Gastroesophageal sphincter (tissue), 4 donors: ENCODE measurements around the gene TMA7. TPM values are rescaled to one million over a fixed set of nuclear protein-coding genes. Genes with fewer than 3 reads are reported as not detected.

ENCODE experiments used
- ATAC-seq: fragments of 150-250 bp; one replicate; pipeline ENCODE4 v1.9.1; 2016; ENCODE audit warnings: mild to moderate bottlenecking, moderate library complexity
- H3K27ac ChIP-seq, 4 donors: fragments of 200-600 bp; sonication (generic) in 3 of 4; 1 replicate in 3 of 4; 2 replicates in 1 of 4; pipeline ENCODE4 v1.5.1; 2016 to 2019
- H3K27me3 ChIP-seq: fragments of 200-600 bp; sonication (generic); one replicate; pipeline ENCODE4 v1.5.1; 2019
- H3K36me3 ChIP-seq, 2 donors: fragments of 200-600 bp; sonication (generic); one replicate each; pipeline ENCODE4 v1.5.1; 2019; ENCODE audit warnings: control low read depth in 1 of 2
- H3K4me1 ChIP-seq, 3 donors: fragments of 200-600 bp; sonication (generic); 1 replicate in 2 of 3; 2 replicates in 1 of 3; pipeline ENCODE4 v1.5.1; 2016 to 2019; ENCODE audit warnings: control low read depth in 2 of 3
- H3K4me3 ChIP-seq, 2 donors: fragments of 200-600 bp; sonication (generic); one replicate each; pipeline ENCODE4 v1.5.1; 2019; ENCODE audit warnings: mild to moderate bottlenecking in 1 of 2, moderate library complexity in 1 of 2
- H3K9me3 ChIP-seq, 3 donors: fragments of 200-600 bp; sonication (generic); one replicate each; pipeline ENCODE4 v1.5.1; 2017 to 2019; ENCODE audit warnings: control low read depth in 2 of 3
- EP300 ChIP-seq: sonication (generic); formaldehyde crosslinking; IDR thresholded peaks from one replicate; pipeline ENCODE4 v1.6.1; 2017; ENCODE audit warnings: antibody characterized with exemption, mild to moderate bottlenecking
- POLR2A ChIP-seq, 2 donors: fragments of 450-650 bp; IDR thresholded peaks; one replicate each; pipeline ENCODE4 v1.6.1; 2017; ENCODE audit warnings: antibody characterized with exemption in 2 of 2, mild to moderate bottlenecking in 2 of 2, moderate library complexity in 1 of 2
- POLR2AphosphoS5 ChIP-seq: sonication (generic); formaldehyde crosslinking; IDR thresholded peaks from one replicate; pipeline ENCODE4 v1.6.1; 2017; ENCODE audit warnings: antibody characterized with exemption
- WGBS, 2 donors: methylation state at CpG; one replicate each; pipeline ENCODE4 v1.1.5; 2018; ENCODE audit warnings: low coverage in 1 of 2; 5-methylcytosine and 5-hydroxymethylcytosine counted together
- total RNA-seq, 4 donors: library from RNA; depleted of rRNA; stranded (reverse); fragments of >200 nt; gene quantifications; one replicate each; pipeline ENCODE4 v1.1.0, GENCODE V29; 2016
- TF ChIP-seq, protein P1 (sequence below), 4 experiments: fragments of 200-600 bp in 2 of 4; fragments of 450-650 bp in 2 of 4; sonication (generic) in 1 of 4; IDR thresholded peaks; one replicate each; pipeline ENCODE4 v1.5.1; 2017 to 2019; ENCODE audit warnings: antibody characterized with exemption in 4 of 4, mild to moderate bottlenecking in 2 of 4, moderate library complexity in 2 of 4

TMA7 gene
- total RNA-seq, 4 donors from 2014 or later = 200 to 329 (median 260) TPM

GRCh38 chr3:48428572-48429316, 11.3 kb upstream of the TMA7 start:
- no peaks in the 10 kb centered on the region for H3K27me3 ChIP-seq
- TF ChIP-seq POLR2AphosphoS5 = peak; percentile 78
- TF ChIP-seq, protein P1, sequence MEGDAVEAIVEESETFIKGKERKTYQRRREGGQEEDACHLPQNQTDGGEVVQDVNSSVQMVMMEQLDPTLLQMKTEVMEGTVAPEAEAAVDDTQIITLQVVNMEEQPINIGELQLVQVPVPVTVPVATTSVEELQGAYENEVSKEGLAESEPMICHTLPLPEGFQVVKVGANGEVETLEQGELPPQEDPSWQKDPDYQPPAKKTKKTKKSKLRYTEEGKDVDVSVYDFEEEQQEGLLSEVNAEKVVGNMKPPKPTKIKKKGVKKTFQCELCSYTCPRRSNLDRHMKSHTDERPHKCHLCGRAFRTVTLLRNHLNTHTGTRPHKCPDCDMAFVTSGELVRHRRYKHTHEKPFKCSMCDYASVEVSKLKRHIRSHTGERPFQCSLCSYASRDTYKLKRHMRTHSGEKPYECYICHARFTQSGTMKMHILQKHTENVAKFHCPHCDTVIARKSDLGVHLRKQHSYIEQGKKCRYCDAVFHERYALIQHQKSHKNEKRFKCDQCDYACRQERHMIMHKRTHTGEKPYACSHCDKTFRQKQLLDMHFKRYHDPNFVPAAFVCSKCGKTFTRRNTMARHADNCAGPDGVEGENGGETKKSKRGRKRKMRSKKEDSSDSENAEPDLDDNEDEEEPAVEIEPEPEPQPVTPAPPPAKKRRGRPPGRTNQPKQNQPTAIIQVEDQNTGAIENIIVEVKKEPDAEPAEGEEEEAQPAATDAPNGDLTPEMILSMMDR (IDR thresholded peaks at IDR 0.05) = no peak
- peak; percentile 74 to 92 for TF ChIP-seq POLR2A (IDR thresholded peaks at IDR 0.05)
- TF ChIP-seq EP300 = no peak
- H3K4me3 ChIP-seq = peak overlapping the region; percentile 74 to 97
- H3K27ac ChIP-seq = peak overlapping the region; percentile 88 to 99 (median 97)
- no peaks in the 10 kb centered on the region for H3K9me3 ChIP-seq
- H3K36me3 ChIP-seq = peaks cover 0 to 19% of the 10 kb centered on the region in 2 donors
- WGBS, 2 donors = no CpG with 5 or more reads among the region's 60 CpGs
- peaks cover 4 to 78% (median 49%) of the 10 kb centered on the region in 3 donors for H3K4me1 ChIP-seq
- ATAC-seq = peak; percentile 29

DNA sequence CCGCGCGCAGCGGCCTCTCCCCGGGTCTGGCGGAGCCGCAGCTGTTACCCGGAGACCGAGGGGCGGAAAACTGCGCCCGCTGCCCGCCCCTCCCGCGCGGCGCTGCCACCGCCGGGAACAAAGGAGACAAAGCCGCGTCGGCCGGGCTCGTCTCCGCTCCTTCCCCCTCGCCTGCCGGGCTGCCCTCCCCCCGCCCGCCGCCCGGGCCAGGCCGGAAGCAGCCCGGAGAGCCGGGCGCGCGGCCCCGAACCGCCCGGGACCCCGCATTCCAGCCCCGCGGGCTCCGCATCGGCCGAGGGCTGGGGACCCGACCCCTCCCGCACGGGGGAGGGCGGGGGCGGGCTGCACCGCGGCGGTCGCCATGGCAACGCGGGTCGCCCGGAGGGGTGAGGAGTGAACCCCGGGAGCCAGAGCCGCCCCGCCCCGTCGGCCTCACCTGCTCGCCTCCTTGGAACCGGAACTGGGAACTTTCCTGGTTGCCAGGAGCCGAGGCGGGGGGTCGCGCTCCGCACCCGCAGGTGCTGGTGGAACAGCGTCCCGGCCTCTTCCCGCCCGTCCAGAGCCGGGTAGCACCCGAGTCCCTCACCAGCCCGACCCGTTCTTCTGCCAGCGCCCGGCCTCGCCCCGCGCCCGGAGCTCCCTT, 10.6 kb upstream of the TMA7 start:
- H3K27me3 ChIP-seq = no peaks in the 10 kb centered on the region
- 0% methylated on average over 2 of the region's 86 CpGs; no CpG with 5 or more reads in 1 of the 2 donors for WGBS, 2 donors
- peak overlapping the region; percentile 88 to 99 (median 97) for H3K27ac ChIP-seq
- ATAC-seq = peak; percentile 63
- peak overlapping the region; percentile 74 to 97 for H3K4me3 ChIP-seq
- TF ChIP-seq, protein P1 (IDR thresholded peaks at IDR 0.05) = no peak
- TF ChIP-seq POLR2A (IDR thresholded peaks at IDR 0.05) (peak in 1 of 2 donors; percentile 59), POLR2AphosphoS5 (no peak), EP300 (no peak)
- H3K4me1 ChIP-seq = peaks cover 5 to 78% (median 48%) of the 10 kb centered on the region in 3 donors
- H3K9me3 ChIP-seq = no peaks in the 10 kb centered on the region
- H3K36me3 ChIP-seq = peaks cover 0 to 13% of the 10 kb centered on the region in 2 donors

- peak; percentile 64 for ATAC-seq
- no peaks in the 10 kb centered on the region for H3K9me3 ChIP-seq
- H3K4me1 ChIP-seq = peaks cover 6 to 78% (median 47%) of the 10 kb centered on the region in 3 donors
- no peaks in the 10 kb centered on the region for H3K27me3 ChIP-seq
- peak within 1 kb of the TSS; percentile 88 to 99 (median 97) for H3K27ac ChIP-seq
- peak within 1 kb of the TSS; percentile 74 to 97 for H3K4me3 ChIP-seq
- H3K36me3 ChIP-seq = peaks cover 0 to 13% of the 10 kb centered on the region in 2 donors
- TF ChIP-seq EP300 = no peak
- peak in 1 of 2 donors; percentile 33 for TF ChIP-seq POLR2A (IDR thresholded peaks at IDR 0.05)
- peak; percentile 39 for TF ChIP-seq POLR2AphosphoS5
- 14% methylated on average over 8 of the region's 15 CpGs; no CpG with 5 or more reads in 1 of the 2 donors for WGBS, 2 donors
These were observed 9.9 kb upstream of the TMA7 start, which contains the start of gene PLXNB1 for GRCh38 chr3:48429960-48430707. PLXNB1 (minus strand) TSS chr3:48430086; CDS start chr3:48424611, 5,475 bp downstream.

GRCh38 chr3:48430708-48431101, 9.4 kb upstream of the TMA7 start:
- H3K27me3 ChIP-seq = no peaks in the 10 kb centered on the region
- no peaks in the 10 kb centered on the region for H3K9me3 ChIP-seq
- peak overlapping the region; percentile 88 to 99 (median 97) for H3K27ac ChIP-seq
- no peak overlapping the region for H3K4me3 ChIP-seq
- no peak for ATAC-seq
- H3K36me3 ChIP-seq = peaks cover 0 to 13% of the 10 kb centered on the region in 2 donors
- WGBS, 2 donors = 78% methylated on average over 1 of the region's 1 CpG; no CpG with 5 or more reads in 1 of the 2 donors
- peaks cover 6 to 78% (median 42%) of the 10 kb centered on the region in 3 donors for H3K4me1 ChIP-seq
- TF ChIP-seq EP300 = no peak
- no peak for TF ChIP-seq POLR2AphosphoS5
- TF ChIP-seq, protein P1 (IDR thresholded peaks at IDR 0.05) = no peak
- no peak for TF ChIP-seq POLR2A (IDR thresholded peaks at IDR 0.05)
